GM08714 (cell line): ENCODE measurements around the gene TBCEL.
"Not testable (repeated sequence)": the region's sequence is repeated elsewhere in the genome, so short reads cannot be mapped to it uniquely, and the experiment has no call there.

Experiments used
- H3K4me3 ChIP-seq: fragments of 200-500 bp; sonication (Bioruptor generic); 2 replicates; pipeline ENCODE4 v1.5.1; 2014; ENCODE audit warnings: mild to moderate bottlenecking, low read length, inconsistent platforms
- ZNF274 ChIP-seq: IDR thresholded peaks from 2 replicates; pipeline ENCODE4 v1.6.1; 2012; ENCODE audit warnings: mild to moderate bottlenecking, low read depth, low read length

TBCEL gene

DNA sequence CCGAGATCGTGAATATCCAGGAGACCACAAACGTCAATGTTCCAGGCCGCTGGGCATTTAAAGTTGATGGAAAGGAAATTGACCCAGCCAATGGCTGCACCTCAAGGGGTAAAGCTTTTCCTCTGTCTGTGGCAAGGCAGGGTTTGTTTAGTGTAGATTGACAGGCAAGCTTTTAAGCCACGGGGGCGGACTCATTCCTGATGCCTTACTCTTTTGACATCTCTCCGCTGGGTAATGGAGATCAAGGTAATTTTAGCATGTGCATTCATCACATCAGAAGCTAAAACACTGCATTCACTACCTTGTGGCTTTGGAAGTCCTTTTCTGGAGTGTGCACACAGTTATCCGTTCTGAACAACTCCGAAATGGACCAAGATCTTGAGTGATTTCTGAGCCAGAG, 89.7 kb downstream of the TBCEL start:
- TF ChIP-seq ZNF274 = no peak
- no peak overlapping the region for H3K4me3 ChIP-seq

- H3K4me3 ChIP-seq = not testable (repeated sequence)
These were observed 91.1 kb downstream of the TBCEL start for GRCh38 chr11:121115024-121115423.

DNA sequence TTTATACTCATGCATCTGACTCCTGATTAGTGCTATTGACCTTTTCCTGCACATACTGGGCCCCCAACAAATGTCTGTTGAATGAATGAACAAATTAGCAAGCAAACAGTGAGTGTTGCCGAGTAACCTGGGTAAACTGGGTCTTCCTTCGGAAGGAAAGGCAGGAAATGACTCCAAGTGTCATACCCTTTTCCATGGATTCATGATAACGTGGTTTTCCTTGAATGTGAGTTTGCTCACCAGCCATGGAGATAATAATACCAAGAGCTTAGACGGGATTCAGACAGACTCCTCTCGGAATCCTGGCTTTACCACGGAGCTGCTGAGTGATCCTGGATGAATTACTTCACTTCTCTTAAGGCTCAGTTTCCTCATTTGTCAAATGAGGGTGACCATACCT, 93.9 kb downstream of the TBCEL start:
- H3K4me3 ChIP-seq = no peak overlapping the region
- no peak for TF ChIP-seq ZNF274

DNA sequence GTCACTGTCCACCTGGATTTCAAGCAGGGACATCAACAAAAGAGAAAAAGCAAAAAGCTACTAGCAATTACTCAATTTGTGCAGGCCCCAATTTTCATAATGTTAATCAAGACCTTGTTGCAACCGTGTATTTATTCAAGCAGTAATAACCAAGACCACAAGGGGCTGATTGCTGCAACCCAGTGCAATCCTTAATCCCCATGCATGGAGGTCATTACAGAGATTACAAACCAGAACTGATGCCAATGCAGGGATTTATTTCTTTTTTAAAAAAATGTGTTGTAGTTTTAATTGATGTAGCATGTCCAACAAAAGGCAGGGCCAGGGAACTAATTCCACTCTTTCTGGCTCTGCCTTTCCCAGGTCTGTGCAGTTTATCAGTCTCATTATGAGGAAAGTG, 95.5 kb downstream of the TBCEL start:
- no peak for TF ChIP-seq ZNF274
- H3K4me3 ChIP-seq = no peak overlapping the region

- TF ChIP-seq ZNF274 = no peak
- no peak overlapping the region for H3K4me3 ChIP-seq
These were observed 98.4 kb downstream of the TBCEL start for GRCh38 chr11:121122328-121122727.

DNA sequence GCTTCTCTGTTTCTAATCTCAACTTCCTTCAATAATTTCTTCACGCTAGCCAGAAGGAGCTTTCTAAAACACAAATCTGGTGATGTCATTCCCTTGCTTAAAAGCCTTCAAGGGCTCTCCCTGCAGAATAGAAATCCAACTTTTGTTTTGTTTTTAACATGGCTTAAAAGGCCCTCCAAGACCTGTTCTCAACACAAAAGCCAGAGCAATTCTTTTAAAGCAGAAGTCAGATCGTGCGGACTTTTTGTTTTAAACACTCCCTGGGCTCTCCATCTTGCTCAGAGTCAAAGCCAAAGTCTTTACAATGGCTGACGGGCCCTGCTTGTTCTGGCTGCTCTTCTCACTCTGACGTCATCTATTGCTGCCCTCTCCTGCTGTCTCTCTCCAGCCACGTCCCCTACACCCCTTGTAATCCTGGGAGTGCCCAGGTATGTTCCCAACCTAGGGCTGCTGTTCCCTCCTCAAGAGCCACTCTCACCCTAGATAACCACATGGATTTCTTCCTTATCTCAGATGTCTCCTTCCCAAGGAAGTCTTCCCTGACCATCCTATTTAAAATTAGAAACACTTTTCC, 99.7 kb downstream of the TBCEL start:
- no peak for TF ChIP-seq ZNF274
- no peak overlapping the region for H3K4me3 ChIP-seq

- no peak for TF ChIP-seq ZNF274
- H3K4me3 ChIP-seq = no peak overlapping the region
These were observed 103.9 kb downstream of the TBCEL start for GRCh38 chr11:121127809-121128208.

DNA sequence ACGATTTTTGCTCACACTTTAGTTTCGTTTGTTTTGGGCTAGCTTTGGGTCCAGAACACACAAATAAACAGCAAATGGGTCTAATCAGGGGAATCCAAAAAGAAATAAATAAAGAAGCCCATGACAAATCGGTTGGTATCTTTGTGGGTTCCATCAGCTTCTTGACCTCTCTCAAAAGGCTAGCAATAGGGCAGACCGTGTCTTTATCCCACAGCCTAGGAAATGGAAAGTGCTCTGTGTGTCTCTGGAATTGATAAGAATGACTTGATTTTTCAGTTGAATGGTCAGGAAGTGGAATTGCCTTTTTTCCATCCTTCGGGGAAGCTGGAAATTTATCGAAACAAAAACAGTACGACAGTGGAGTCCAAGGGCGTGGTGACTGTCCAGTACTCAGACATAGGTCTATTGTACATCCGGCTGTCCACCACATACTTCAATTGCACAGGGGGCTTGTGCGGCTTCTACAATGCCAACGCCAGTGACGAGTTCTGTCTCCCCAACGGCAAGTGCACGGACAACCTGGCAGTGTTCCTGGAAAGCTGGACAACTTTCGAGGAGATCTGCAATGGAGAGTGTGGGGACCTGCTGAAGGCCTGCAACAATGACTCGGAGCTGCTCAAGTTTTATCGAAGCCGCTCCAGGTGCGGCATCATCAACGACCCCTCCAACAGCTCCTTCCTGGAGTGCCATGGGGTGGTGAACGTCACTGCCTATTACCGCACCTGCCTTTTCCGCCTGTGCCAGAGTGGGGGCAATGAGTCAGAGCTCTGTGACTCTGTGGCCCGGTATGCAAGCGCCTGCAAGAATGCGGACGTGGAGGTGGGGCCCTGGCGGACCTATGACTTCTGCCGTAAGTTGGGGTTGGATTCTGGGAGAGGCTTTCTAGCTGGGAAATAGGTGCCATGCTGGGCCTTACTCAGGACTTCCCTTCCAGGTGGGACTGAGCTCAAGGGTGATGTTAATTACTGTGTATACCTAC, 105.7 kb downstream of the TBCEL start:
- TF ChIP-seq ZNF274 = no peak

DNA sequence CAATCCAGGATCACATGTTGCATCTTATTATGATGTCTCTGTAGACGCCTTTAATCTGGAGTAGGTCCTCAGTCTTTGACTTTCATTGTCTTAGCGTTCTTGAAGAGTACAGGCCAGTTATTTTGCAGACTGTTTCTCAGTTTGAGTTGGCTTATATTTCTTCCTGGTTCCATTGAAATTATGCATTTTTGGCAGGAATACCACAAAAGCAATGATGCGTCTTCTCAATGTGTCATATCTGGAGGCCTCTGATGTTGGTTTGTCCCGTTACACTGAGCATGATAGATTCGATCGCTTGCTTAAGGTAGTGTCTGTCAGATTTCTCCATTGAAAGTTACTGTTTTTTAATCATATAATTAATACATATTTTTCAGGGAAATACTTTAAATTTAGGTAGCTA, 107.8 kb downstream of the TBCEL start:
- TF ChIP-seq ZNF274 = no peak
- no peak overlapping the region for H3K4me3 ChIP-seq

More for the DNA sequence above, 105.7 kb downstream of the TBCEL start:
- H3K4me3 ChIP-seq = no peak overlapping the region

- H3K4me3 ChIP-seq = no peak overlapping the region
- no peak for TF ChIP-seq ZNF274
These were observed 108.5 kb downstream of the TBCEL start for GRCh38 chr11:121132211-121132976.

GRCh38 chr11:121134741-121135312, 110.9 kb downstream of the TBCEL start:
- TF ChIP-seq ZNF274 = no peak
- H3K4me3 ChIP-seq = no peak overlapping the region

DNA sequence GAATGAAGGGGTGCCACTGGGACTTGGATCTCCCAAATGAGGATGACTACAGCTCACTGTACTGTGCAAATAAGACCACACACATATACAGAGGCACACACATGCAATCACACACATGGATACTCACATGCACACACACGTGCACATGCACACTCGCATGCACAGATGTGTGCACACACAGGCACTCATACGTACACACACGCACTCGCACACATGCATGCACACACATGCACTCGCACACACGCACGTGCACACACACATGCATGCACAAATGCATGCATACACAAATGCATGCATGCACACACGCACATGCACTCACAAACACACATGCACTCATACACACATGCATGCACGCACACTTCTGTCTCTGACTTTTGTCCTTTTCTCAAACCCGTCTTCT, 113.1 kb downstream of the TBCEL start:
- H3K4me3 ChIP-seq = no peak overlapping the region
- no peak for TF ChIP-seq ZNF274

- no peak overlapping the region for H3K4me3 ChIP-seq
- no peak for TF ChIP-seq ZNF274
These were observed 114.4 kb downstream of the TBCEL start for GRCh38 chr11:121138259-121138658.

DNA sequence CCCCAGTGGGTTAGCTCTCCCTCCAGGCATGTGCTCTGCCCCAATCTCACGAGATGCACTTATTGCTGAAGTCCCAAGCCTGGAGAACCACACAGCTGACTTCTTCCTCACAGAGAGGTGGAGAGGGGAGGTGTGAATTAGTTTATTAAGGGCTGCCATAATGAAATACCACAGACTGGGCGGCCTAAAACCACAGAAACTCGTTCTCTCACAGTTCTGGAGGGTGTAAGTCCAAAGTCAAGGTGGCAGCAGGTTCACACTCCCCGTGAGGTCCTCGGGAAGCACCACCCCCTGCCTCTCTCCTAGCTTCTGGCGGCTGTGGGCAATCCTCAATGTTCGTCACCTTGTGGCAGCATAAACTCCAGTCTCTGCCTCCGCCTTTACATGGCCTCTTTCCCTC, 116.5 kb downstream of the TBCEL start:
- no peak for TF ChIP-seq ZNF274
- no peak overlapping the region for H3K4me3 ChIP-seq
